H9 (cell line): ENCODE data around the gene MID1. TPM values are rescaled to one million over a fixed set of nuclear protein-coding genes. Genes with fewer than 3 reads are reported as not detected.

Experiments used
- DNase-seq: peaks from one replicate; pipeline ENCODE4 v3.0.0-alpha.2; 2017
- H2AFZ ChIP-seq: one replicate; pipeline ENCODE4 v1.6.1; 2013; ENCODE audit warnings: mild to moderate bottlenecking, low read length, control low read depth, moderate library complexity
- H2AK5ac ChIP-seq: 2 replicates; pipeline ENCODE4 v1.6.1; 2013; ENCODE audit warnings: low read length, control low read depth, mixed read lengths; ENCODE audit not compliant: insufficient read length
- H2BK120ac ChIP-seq: one replicate; pipeline ENCODE4 v1.6.1; 2013; ENCODE audit warnings: low read depth, mild to moderate bottlenecking, low read length, control low read depth, inconsistent platforms; ENCODE audit not compliant: poor library complexity, severe bottlenecking
- H2BK12ac ChIP-seq: 2 replicates; pipeline ENCODE4 v1.6.1; 2013; ENCODE audit warnings: low read length, control low read depth, mixed read lengths, low read depth; ENCODE audit not compliant: insufficient read length
- H2BK15ac ChIP-seq: 2 replicates; pipeline ENCODE4 v1.6.1; 2013; ENCODE audit warnings: low read depth, low read length, control low read depth
- H2BK20ac ChIP-seq: one replicate; pipeline ENCODE4 v1.6.1; 2013; ENCODE audit warnings: low read depth, mild to moderate bottlenecking, low read length, control low read depth, inconsistent platforms; ENCODE audit not compliant: poor library complexity, severe bottlenecking
- H2BK5ac ChIP-seq: 2 replicates; pipeline ENCODE4 v1.6.1; 2013; ENCODE audit warnings: low read length, control low read depth, mixed read lengths; ENCODE audit not compliant: insufficient read length
- H3K14ac ChIP-seq: 2 replicates; pipeline ENCODE4 v1.6.1; 2013; ENCODE audit warnings: low read length, control low read depth; ENCODE audit not compliant: insufficient read depth
- H3K18ac ChIP-seq: 2 replicates; pipeline ENCODE4 v1.6.1; 2013; ENCODE audit warnings: low read depth, mild to moderate bottlenecking, mixed read lengths, low read length, control low read depth; ENCODE audit not compliant: insufficient read length
- H3K23ac ChIP-seq: 2 replicates; pipeline ENCODE4 v1.6.1; 2013; ENCODE audit warnings: low read length, control low read depth, mixed read lengths, low read depth; ENCODE audit not compliant: insufficient read length
- H3K23me2 ChIP-seq: 2 replicates; pipeline ENCODE4 v1.6.1; 2013; ENCODE audit warnings: low read depth, mild to moderate bottlenecking, mixed read lengths, low read length, control low read depth; ENCODE audit not compliant: insufficient read length, poor library complexity, severe bottlenecking
- H3K27ac ChIP-seq: 2 replicates; pipeline ENCODE4 v1.5.1; 2013; ENCODE audit warnings: low read length, control low read depth, mixed read lengths, low read depth; ENCODE audit not compliant: insufficient read length
- H3K27me3 ChIP-seq: 2 replicates; pipeline ENCODE4 v1.6.1; 2013; ENCODE audit warnings: low read length, control low read depth, inconsistent platforms; ENCODE audit not compliant: insufficient read depth
- H3K4ac ChIP-seq: 2 replicates; pipeline ENCODE4 v1.6.1; 2013; ENCODE audit warnings: low read depth, mild to moderate bottlenecking, control low read depth, inconsistent platforms, low read length, moderate library complexity
- H3K4me1 ChIP-seq: 2 replicates; pipeline ENCODE4 v1.6.1; 2013; ENCODE audit warnings: low read length, control low read depth, inconsistent platforms; ENCODE audit not compliant: insufficient read depth
- H3K4me2 ChIP-seq: 2 replicates; pipeline ENCODE4 v1.6.1; 2013; ENCODE audit warnings: low read length, control low read depth, mixed read lengths; ENCODE audit not compliant: insufficient read length, insufficient read depth
- H3K56ac ChIP-seq: 2 replicates; pipeline ENCODE4 v1.6.1; 2013; ENCODE audit warnings: low read depth, mild to moderate bottlenecking, mixed read lengths, low read length, control low read depth; ENCODE audit not compliant: insufficient read length
- H3K79me1 ChIP-seq: 2 replicates; pipeline ENCODE4 v1.6.1; 2013; ENCODE audit warnings: low read depth, mild to moderate bottlenecking, moderate library complexity, low read length, control low read depth, inconsistent platforms; ENCODE audit not compliant: insufficient read depth, poor library complexity, severe bottlenecking
- H3K79me2 ChIP-seq: 2 replicates; pipeline ENCODE4 v1.6.1; 2013; ENCODE audit warnings: low read length, control low read depth, inconsistent platforms; ENCODE audit not compliant: insufficient read depth
- H3K9ac ChIP-seq: 2 replicates; pipeline ENCODE4 v1.6.1; 2013; ENCODE audit warnings: low read length, control low read depth, mixed read lengths; ENCODE audit not compliant: insufficient read length; ENCODE audit errors: extremely low read depth
- H3K9me3 ChIP-seq: one replicate; pipeline ENCODE4 v1.6.1; 2013; ENCODE audit warnings: low read depth, low read length, inconsistent platforms; ENCODE audit not compliant: control insufficient read depth
- H3T11ph ChIP-seq: one replicate; pipeline ENCODE4 v1.6.1; 2013; ENCODE audit warnings: mild to moderate bottlenecking, low read length, control low read depth, inconsistent platforms
- H4K20me1 ChIP-seq: one replicate; pipeline ENCODE4 v1.6.1; 2013; ENCODE audit not compliant: control insufficient read depth, insufficient read length, insufficient read depth
- H4K5ac ChIP-seq: 2 replicates; pipeline ENCODE4 v1.6.1; 2013; ENCODE audit warnings: low read depth, mild to moderate bottlenecking, mixed read lengths, low read length, control low read depth; ENCODE audit not compliant: insufficient read length
- H4K8ac ChIP-seq: replicated peaks from 2 replicates; pipeline ENCODE4 v1.6.1; 2013; ENCODE audit warnings: low read length, control low read depth, mixed read lengths, low read depth; ENCODE audit not compliant: insufficient read length
- H4K91ac ChIP-seq: 2 replicates; pipeline ENCODE4 v1.6.1; 2013; ENCODE audit warnings: low read depth, mild to moderate bottlenecking, moderate library complexity, mixed read lengths, low read length, control low read depth; ENCODE audit not compliant: insufficient read length
- H3K27ac Mint-ChIP-seq, 3 experiments: 2 replicates in 2 of 3; 3 replicates in 1 of 3; pipeline ENCODE4 v1.8.0; 2020 to 2021; ENCODE audit warnings: mixed read lengths in 3 of 3, mild to moderate bottlenecking in 1 of 3, moderate library complexity in 1 of 3
- H3K27me3 Mint-ChIP-seq: 2 replicates; pipeline ENCODE4 v1.8.0; 2021; ENCODE audit warnings: low read depth, mild to moderate bottlenecking, moderate library complexity, mixed read lengths
- H3K36me3 Mint-ChIP-seq, 3 experiments: 2 replicates in 2 of 3; 3 replicates in 1 of 3; pipeline ENCODE4 v1.8.0; 2020 to 2021; ENCODE audit warnings: low read depth in 3 of 3, mixed read lengths in 3 of 3; ENCODE audit not compliant: insufficient read depth in 1 of 3
- H3K4me1 Mint-ChIP-seq, 2 experiments: 2 replicates each; pipeline ENCODE4 v1.8.0; 2020; ENCODE audit warnings: mixed read lengths in 2 of 2
- H3K4me3 Mint-ChIP-seq, 2 experiments: 2 replicates in 1 of 2; 3 replicates in 1 of 2; pipeline ENCODE4 v1.8.0; 2020 to 2021; ENCODE audit warnings: mild to moderate bottlenecking in 2 of 2, mixed read lengths in 2 of 2, moderate library complexity in 1 of 2
- H3K9me3 Mint-ChIP-seq, 2 experiments: 2 replicates in 1 of 2; 3 replicates in 1 of 2; pipeline ENCODE4 v1.8.0; 2020; ENCODE audit warnings: mild to moderate bottlenecking in 2 of 2, mixed read lengths in 2 of 2, moderate library complexity in 1 of 2
- CTCF ChIP-seq: fragments of 200-600 bp; sonication (generic); conservative IDR thresholded peaks from 3 replicates; pipeline ENCODE4 v1.8.0; 2021; ENCODE audit warnings: antibody characterized with exemption, mild to moderate bottlenecking
- total RNA-seq: library from RNA; stranded (reverse); gene quantifications from 2 replicates; pipeline ENCODE4 v1.2.1, GENCODE V29; 2021

The MID1 gene
- total RNA-seq, 1 experiment from 2014 or later: 32.9 TPM

- no peak for DNase-seq
- H4K91ac ChIP-seq: no peak overlapping the region
- H2BK5ac ChIP-seq: no peak overlapping the region
- no peak overlapping the region for H2BK15ac ChIP-seq
- H3K79me1 ChIP-seq: no peaks in the 10 kb centered on the region
- no peak overlapping the region for H3K4me3 Mint-ChIP-seq
- H3K4me2 ChIP-seq: no peak overlapping the region
- H3K27me3 Mint-ChIP-seq: no peaks in the 10 kb centered on the region
- no peak overlapping the region for H2BK120ac ChIP-seq
- no peaks in the 10 kb centered on the region for H3K27me3 ChIP-seq
- H3K23me2 ChIP-seq: no peaks in the 10 kb centered on the region
- H4K8ac ChIP-seq: no peak overlapping the region
- H3K4me1 ChIP-seq: no peaks in the 10 kb centered on the region
- H3K4ac ChIP-seq: no peak overlapping the region
- no peak overlapping the region for H3K9ac ChIP-seq
- peaks cover 33 to 44% of the 10 kb centered on the region in 2 experiments for H3K9me3 Mint-ChIP-seq
- no peaks in the 10 kb centered on the region for H4K20me1 ChIP-seq
- no peaks in the 10 kb centered on the region for H3K79me2 ChIP-seq
- H2BK12ac ChIP-seq: no peak overlapping the region
- TF ChIP-seq CTCF: no peak
- H3K9me3 ChIP-seq: no peaks in the 10 kb centered on the region
- H3K18ac ChIP-seq: no peak overlapping the region
- no peak overlapping the region for H2AFZ ChIP-seq
- H2AK5ac ChIP-seq: no peak overlapping the region
- H3K23ac ChIP-seq: no peak overlapping the region
- no peak overlapping the region for H3K14ac ChIP-seq
- H3K36me3 Mint-ChIP-seq: peaks cover 2 to 5% (median 4%) of the 10 kb centered on the region in 3 experiments; a peak in 4 of 7 replicates
- no peaks in the 10 kb centered on the region for H3K4me1 Mint-ChIP-seq
- H2BK20ac ChIP-seq: no peak overlapping the region
- no peak overlapping the region for H3K27ac ChIP-seq
- no peak overlapping the region for H3K56ac ChIP-seq
- no peak overlapping the region for H3K27ac Mint-ChIP-seq
- no peak overlapping the region for H4K5ac ChIP-seq
- H3T11ph ChIP-seq: no peak overlapping the region
Observed at GRCh38 chrX:10404436-10404835, 215.9 kb downstream of the MID1 start.
